K562 (cell line): ENCODE measurements around the gene CELSR2. TPM values are rescaled to one million over a fixed set of nuclear protein-coding genes. Genes with fewer than 3 reads are reported as not detected.

Experiments
- CHD2 ChIP-seq: IDR thresholded peaks from 2 replicates; pipeline ENCODE4 v1.6.1; 2011; ENCODE audit warnings: low read depth, low read length
- GABPA ChIP-seq: fragments of 200-800 bp; sonication (Bioruptor generic); conservative IDR thresholded peaks from 2 replicates; pipeline ENCODE4 v1.6.1; 2016; ENCODE audit warnings: low read depth, missing genetic modification characterization, missing compliant biosample characterization
- MEF2D ChIP-seq: conservative IDR thresholded peaks from 2 replicates; pipeline ENCODE4 v1.6.1; 2016; ENCODE audit warnings: low read depth, missing genetic modification characterization, missing compliant biosample characterization
- MYC ChIP-seq, 2 experiments: fragments of 250-450 bp in 1 of 2; sonication (Bioruptor Pico) in 1 of 2; IDR thresholded peaks; 2 replicates each; pipeline versions ENCODE4 v1.5.1 to v1.6.1; 2012 to 2021; ENCODE audit warnings: low read depth in 2 of 2, borderline replicate concordance in 1 of 2, improper control_type of control experiment in 1 of 2, low read length in 1 of 2, mild to moderate bottlenecking in 1 of 2, moderate library complexity in 1 of 2
- NFIC ChIP-seq: fragments of 450-650 bp; IDR thresholded peaks from 2 replicates; pipeline ENCODE4 v1.6.1; 2017; ENCODE audit warnings: mild to moderate bottlenecking, inconsistent platforms
- SAFB ChIP-seq: fragments of 200-400 bp; formaldehyde crosslinking; IDR thresholded peaks from 2 replicates; pipeline ENCODE4 v1.6.1; 2017; ENCODE audit warnings: low read depth, low read length, borderline replicate concordance
- SRSF9 ChIP-seq: fragments of 200-400 bp; formaldehyde crosslinking; IDR thresholded peaks from 2 replicates; pipeline ENCODE4 v1.6.1; 2017; ENCODE audit warnings: low read depth, low read length, borderline replicate concordance
- TAF9B ChIP-seq: fragments of 450-650 bp; IDR thresholded peaks from 2 replicates; pipeline ENCODE4 v1.6.1; 2018; ENCODE audit warnings: mild to moderate bottlenecking; ENCODE audit not compliant: partially characterized antibody
- ZBED1 ChIP-seq: IDR thresholded peaks from 2 replicates; pipeline ENCODE4 v1.6.1; 2014
- ZNF232 ChIP-seq: sonication (generic); formaldehyde crosslinking; IDR thresholded peaks from 2 replicates; pipeline ENCODE4 v1.8.0; 2022; ENCODE audit warnings: mild to moderate bottlenecking, missing genetic modification reagents
- ZNF785 ChIP-seq: fragments of 250-450 bp; sonication (Bioruptor Pico); IDR thresholded peaks from 2 replicates; pipeline ENCODE4 v1.4.0; 2020; ENCODE audit warnings: mild to moderate bottlenecking
- polyA plus RNA-seq, 8 experiments: library from polyadenylated mRNA; depleted of rRNA in 4 of 8; stranded (reverse) in 5 of 8; unstranded in 3 of 8; fragments of >200 nt; fragmentation: Nextera tagmentation in 2 of 8; fragmentation: Illumina TruSeq in 1 of 8; extraction: Ambion mirVana in 2 of 8; extraction: Trizol in 1 of 8; gene quantifications; 2 replicates each; pipeline versions ENCODE4 v1.2.1 to v1.2.3, GENCODE V29; 2011 to 2014; ENCODE audit warnings: inconsistent platforms in 1 of 8, missing spikeins in 1 of 8
- total RNA-seq, 7 experiments: library from RNA; depleted of rRNA in 6 of 7; stranded (reverse); fragments of >200 nt in 6 of 7; fragmentation: Illumina TruSeq in 2 of 7; extraction: Trizol in 2 of 7; gene quantifications; 2 replicates each; pipeline versions ENCODE4 v1.2.1 to v1.2.3, GENCODE V29; 2011 to 2021; ENCODE audit warnings: low replicate concordance in 1 of 7
- TF ChIP-seq, protein P1 (sequence below): sonication (generic); formaldehyde crosslinking; IDR thresholded peaks from 2 replicates; pipeline ENCODE4 v1.8.0; 2022; ENCODE audit warnings: missing genetic modification reagents, mild to moderate bottlenecking, moderate library complexity, borderline replicate concordance
- TF ChIP-seq, protein P2 (sequence below): fragments of 450-650 bp; IDR thresholded peaks from 2 replicates; pipeline ENCODE4 v1.6.1; 2016; ENCODE audit warnings: borderline replicate concordance
- TF ChIP-seq, protein P3 (sequence below): fragments of 450-650 bp; IDR thresholded peaks from 2 replicates; pipeline ENCODE4 v1.6.1; 2018; ENCODE audit not compliant: partially characterized antibody
- TF ChIP-seq, protein P4 (sequence below): sonication (generic); formaldehyde crosslinking; IDR thresholded peaks from 2 replicates; pipeline ENCODE4 v1.8.0; 2022; ENCODE audit warnings: mild to moderate bottlenecking, missing genetic modification reagents

CELSR2 gene
- total and polyA plus RNA-seq, 9 of the 15 experiments (the other 6 are each of a cell fraction or from before 2014, with no cell fraction given): 0.31 to 21.9 (median 4.2) TPM

DNA sequence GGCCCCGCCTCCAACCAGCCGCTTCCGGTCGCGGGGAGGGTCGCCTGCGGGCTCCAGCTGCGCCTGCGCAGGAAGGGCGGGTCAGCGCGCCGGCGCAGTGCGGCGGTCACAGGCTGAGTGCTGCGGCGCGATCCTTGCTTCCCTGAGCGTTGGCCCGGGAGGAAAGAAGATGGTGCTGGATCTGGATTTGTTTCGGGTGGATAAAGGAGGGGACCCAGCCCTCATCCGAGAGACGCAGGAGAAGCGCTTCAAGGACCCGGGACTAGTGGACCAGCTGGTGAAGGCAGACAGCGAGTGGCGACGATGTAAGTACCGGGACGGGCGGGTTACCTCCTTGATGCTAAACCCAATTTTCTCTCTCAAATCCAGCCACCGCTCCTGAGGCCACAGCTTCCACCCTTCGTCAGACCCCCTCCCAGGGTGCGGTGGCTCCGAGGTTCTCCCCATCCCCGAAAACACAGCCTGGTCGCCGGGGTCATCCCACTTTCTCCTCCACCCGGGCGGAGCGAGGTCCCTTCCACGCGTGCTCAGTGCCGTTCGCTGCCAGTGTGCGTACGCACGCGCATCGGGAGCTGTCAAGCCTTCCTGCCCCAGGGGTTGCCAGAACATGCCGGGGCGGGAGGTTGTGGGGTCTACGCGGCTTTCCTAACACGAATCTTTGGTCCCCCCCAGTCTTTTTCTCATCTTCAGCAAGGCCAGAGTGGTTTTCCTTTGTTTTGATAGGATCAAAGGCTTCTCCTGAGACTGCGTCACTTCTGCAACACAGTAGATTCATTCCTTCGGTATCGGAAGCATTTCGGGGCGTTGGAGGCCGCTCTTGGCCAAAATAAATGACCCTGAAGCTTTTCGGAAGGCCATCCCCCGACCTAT, 35.3 kb upstream of the CELSR2 start, which contains the start of gene SARS1 (continued):
- TF ChIP-seq, protein P1, sequence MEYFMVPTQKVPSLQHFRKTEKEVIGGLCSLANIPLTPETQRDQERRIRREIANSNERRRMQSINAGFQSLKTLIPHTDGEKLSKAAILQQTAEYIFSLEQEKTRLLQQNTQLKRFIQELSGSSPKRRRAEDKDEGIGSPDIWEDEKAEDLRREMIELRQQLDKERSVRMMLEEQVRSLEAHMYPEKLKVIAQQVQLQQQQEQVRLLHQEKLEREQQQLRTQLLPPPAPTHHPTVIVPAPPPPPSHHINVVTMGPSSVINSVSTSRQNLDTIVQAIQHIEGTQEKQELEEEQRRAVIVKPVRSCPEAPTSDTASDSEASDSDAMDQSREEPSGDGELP (CRISPR knock-in tag): peak; percentile 96
- TF ChIP-seq, protein P2, sequence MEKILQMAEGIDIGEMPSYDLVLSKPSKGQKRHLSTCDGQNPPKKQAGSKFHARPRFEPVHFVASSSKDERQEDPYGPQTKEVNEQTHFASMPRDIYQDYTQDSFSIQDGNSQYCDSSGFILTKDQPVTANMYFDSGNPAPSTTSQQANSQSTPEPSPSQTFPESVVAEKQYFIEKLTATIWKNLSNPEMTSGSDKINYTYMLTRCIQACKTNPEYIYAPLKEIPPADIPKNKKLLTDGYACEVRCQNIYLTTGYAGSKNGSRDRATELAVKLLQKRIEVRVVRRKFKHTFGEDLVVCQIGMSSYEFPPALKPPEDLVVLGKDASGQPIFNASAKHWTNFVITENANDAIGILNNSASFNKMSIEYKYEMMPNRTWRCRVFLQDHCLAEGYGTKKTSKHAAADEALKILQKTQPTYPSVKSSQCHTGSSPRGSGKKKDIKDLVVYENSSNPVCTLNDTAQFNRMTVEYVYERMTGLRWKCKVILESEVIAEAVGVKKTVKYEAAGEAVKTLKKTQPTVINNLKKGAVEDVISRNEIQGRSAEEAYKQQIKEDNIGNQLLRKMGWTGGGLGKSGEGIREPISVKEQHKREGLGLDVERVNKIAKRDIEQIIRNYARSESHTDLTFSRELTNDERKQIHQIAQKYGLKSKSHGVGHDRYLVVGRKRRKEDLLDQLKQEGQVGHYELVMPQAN: peak; percentile 94
- TF ChIP-seq SRSF9: no peak
- TF ChIP-seq ZNF785: no peak
- 0 out of 2 replicates have a peak, but pooled peaks have one; percentile 38 for TF ChIP-seq ZBED1
- TF ChIP-seq GABPA (tag): peak; percentile 90
- TF ChIP-seq SAFB: peak; percentile 86; the same call in 1 of the 2 replicates
- TF ChIP-seq CHD2: peak; percentile 21; the same call in 1 of the 2 replicates
- TF ChIP-seq, protein P3, sequence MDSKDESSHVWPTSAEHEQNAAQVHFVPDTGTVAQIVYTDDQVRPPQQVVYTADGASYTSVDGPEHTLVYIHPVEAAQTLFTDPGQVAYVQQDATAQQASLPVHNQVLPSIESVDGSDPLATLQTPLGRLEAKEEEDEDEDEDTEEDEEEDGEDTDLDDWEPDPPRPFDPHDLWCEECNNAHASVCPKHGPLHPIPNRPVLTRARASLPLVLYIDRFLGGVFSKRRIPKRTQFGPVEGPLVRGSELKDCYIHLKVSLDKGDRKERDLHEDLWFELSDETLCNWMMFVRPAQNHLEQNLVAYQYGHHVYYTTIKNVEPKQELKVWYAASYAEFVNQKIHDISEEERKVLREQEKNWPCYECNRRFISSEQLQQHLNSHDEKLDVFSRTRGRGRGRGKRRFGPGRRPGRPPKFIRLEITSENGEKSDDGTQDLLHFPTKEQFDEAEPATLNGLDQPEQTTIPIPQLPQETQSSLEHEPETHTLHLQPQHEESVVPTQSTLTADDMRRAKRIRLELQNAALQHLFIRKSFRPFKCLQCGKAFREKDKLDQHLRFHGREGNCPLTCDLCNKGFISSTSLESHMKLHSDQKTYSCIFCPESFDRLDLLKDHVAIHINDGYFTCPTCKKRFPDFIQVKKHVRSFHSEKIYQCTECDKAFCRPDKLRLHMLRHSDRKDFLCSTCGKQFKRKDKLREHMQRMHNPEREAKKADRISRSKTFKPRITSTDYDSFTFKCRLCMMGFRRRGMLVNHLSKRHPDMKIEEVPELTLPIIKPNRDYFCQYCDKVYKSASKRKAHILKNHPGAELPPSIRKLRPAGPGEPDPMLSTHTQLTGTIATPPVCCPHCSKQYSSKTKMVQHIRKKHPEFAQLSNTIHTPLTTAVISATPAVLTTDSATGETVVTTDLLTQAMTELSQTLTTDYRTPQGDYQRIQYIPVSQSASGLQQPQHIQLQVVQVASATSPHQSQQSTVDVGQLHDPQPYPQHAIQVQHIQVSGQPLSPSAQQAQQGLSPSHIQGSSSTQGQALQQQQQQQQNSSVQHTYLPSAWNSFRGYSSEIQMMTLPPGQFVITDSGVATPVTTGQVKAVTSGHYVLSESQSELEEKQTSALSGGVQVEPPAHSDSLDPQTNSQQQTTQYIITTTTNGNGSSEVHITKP: peak; percentile 96
- peak; percentile 78 for TF ChIP-seq TAF9B
- 0 out of 2 replicates have a peak, but pooled peaks have one; percentile 43 for TF ChIP-seq MEF2D (tag)
- TF ChIP-seq MYC (IDR thresholded peaks at IDR 0.05; ENCODE audit: low read depth, low read length): peak; percentile 76; the same call in 1 of the 2 replicates
- TF ChIP-seq MYC (CRISPR knock-in tag; IDR thresholded peaks at IDR 0.05; ENCODE audit: borderline replicate concordance, low read depth): peak; percentile 72; the same call in 1 of the 2 replicates
- peak; percentile 34 for TF ChIP-seq NFIC
- TF ChIP-seq, protein P4, sequence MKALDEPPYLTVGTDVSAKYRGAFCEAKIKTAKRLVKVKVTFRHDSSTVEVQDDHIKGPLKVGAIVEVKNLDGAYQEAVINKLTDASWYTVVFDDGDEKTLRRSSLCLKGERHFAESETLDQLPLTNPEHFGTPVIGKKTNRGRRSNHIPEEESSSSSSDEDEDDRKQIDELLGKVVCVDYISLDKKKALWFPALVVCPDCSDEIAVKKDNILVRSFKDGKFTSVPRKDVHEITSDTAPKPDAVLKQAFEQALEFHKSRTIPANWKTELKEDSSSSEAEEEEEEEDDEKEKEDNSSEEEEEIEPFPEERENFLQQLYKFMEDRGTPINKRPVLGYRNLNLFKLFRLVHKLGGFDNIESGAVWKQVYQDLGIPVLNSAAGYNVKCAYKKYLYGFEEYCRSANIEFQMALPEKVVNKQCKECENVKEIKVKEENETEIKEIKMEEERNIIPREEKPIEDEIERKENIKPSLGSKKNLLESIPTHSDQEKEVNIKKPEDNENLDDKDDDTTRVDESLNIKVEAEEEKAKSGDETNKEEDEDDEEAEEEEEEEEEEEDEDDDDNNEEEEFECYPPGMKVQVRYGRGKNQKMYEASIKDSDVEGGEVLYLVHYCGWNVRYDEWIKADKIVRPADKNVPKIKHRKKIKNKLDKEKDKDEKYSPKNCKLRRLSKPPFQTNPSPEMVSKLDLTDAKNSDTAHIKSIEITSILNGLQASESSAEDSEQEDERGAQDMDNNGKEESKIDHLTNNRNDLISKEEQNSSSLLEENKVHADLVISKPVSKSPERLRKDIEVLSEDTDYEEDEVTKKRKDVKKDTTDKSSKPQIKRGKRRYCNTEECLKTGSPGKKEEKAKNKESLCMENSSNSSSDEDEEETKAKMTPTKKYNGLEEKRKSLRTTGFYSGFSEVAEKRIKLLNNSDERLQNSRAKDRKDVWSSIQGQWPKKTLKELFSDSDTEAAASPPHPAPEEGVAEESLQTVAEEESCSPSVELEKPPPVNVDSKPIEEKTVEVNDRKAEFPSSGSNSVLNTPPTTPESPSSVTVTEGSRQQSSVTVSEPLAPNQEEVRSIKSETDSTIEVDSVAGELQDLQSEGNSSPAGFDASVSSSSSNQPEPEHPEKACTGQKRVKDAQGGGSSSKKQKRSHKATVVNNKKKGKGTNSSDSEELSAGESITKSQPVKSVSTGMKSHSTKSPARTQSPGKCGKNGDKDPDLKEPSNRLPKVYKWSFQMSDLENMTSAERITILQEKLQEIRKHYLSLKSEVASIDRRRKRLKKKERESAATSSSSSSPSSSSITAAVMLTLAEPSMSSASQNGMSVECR (CRISPR knock-in tag): 0 out of 2 replicates have a peak, but pooled peaks have one; percentile 42
- TF ChIP-seq ZNF232 (CRISPR knock-in tag): no peak
